ENCODE measurements around the gene RAB44. TPM values are rescaled to one million over a fixed set of nuclear protein-coding genes. Genes with fewer than 3 reads are reported as not detected.

RAB44 gene
- total and polyA plus RNA-seq, 2 of the 13 experiments (the other 11 are each of a cell fraction or from before 2014, with no cell fraction given): not detected

- TF ChIP-seq PBX2 (CRISPR knock-in tag; IDR thresholded peaks at IDR 0.05) (no peak), ZNF281 (CRISPR knock-in tag; IDR thresholded peaks at IDR 0.05; ENCODE audit: borderline replicate concordance) (no peak), ZMAT5 (CRISPR knock-in tag; IDR thresholded peaks at IDR 0.05; ENCODE audit: borderline replicate concordance, low read depth) (no peak), ZNF577 (CRISPR knock-in tag; IDR thresholded peaks at IDR 0.05; ENCODE audit: borderline replicate concordance, low read depth) (no peak), BORCS8-MEF2B (CRISPR knock-in tag; IDR thresholded peaks at IDR 0.05) (no peak)
Measured at GRCh38 chr6:36712816-36713215, 15.2 kb downstream of the RAB44 start (continued).

GRCh38 chr6:36713846-36714245 is 16.2 kb downstream of the RAB44 start:
- H3K27ac ChIP-seq (ENCODE audit: extremely low read length, insufficient read depth, low read length): no peak overlapping the region
- no peak overlapping the region for H3K4me2 ChIP-seq (ENCODE audit: low read depth, low read length)
- H3K36me3 ChIP-seq (replicated peaks in 1 of 2; ENCODE audit: control insufficient read depth in 1 of 2, insufficient read depth in 2 of 2, low read length in 2 of 2): no peaks in the 10 kb centered on the region
- H2AFZ ChIP-seq (ENCODE audit: low read length): no peak overlapping the region
- H3K9ac ChIP-seq (ENCODE audit: insufficient read depth, low read depth, low read length): no peak overlapping the region
- BruUV-seq (replicated peaks): no TSS peak
- H3K4me3 ChIP-seq (replicated peaks in 1 of 3; ENCODE audit: insufficient read depth in 1 of 3, low read depth in 2 of 3, low read length in 3 of 3): no peak overlapping the region
- no peak for DNase-seq (ENCODE audit: low spot score)
- ChIA-PET POLR2A (no interaction called here), CTCF (ENCODE audit: low intra/inter-chr PET ratio, low total read pairs) (no interaction called here)
- ATAC-seq: no peak
- intact Hi-C loops (cut with micrococcal nuclease; ENCODE audit: unreplicated experiment): no loop called here
- 28% methylated on average over 7 of the region's 8 CpGs for WGBS (ENCODE audit: low lambda C conversion rate)
- no peaks in the 10 kb centered on the region for H3K79me2 ChIP-seq (ENCODE audit: insufficient read depth, low read length)
- in situ Hi-C loops (cut with HindIII; ENCODE audit: extremely low pct_ligation_motif_present, low pct_unique_long_range_greater_than_20kb): no loop called here
- H4K20me1 ChIP-seq (ENCODE audit: insufficient read depth, low read length): no peaks in the 10 kb centered on the region
- FAIRE-seq: no peak
- no peaks in the 10 kb centered on the region for H3K9me3 ChIP-seq (ENCODE audit: low read length)
- H3K4me1 ChIP-seq (ENCODE audit: insufficient read depth, low read length): no peaks in the 10 kb centered on the region
- peaks cover 16 to 44% of the 10 kb centered on the region in 2 experiments for H3K27me3 ChIP-seq (ENCODE audit: control insufficient read depth in 1 of 2, insufficient read depth in 2 of 2, low read length in 2 of 2)
- TF ChIP-seq AHR (CRISPR knock-in tag; IDR thresholded peaks at IDR 0.05): no peak
- no peak for TF ChIP-seq ZNF550 (CRISPR knock-in tag; IDR thresholded peaks at IDR 0.05; ENCODE audit: borderline replicate concordance)
- no peak for TF ChIP-seq ZBTB14 (CRISPR knock-in tag; IDR thresholded peaks at IDR 0.05)
- no peak for TF ChIP-seq EED (CRISPR knock-in tag; IDR thresholded peaks at IDR 0.05)
- no peak for TF ChIP-seq MBD4 (IDR thresholded peaks at IDR 0.05; ENCODE audit: borderline replicate concordance, low read length)
- no peak for TF ChIP-seq ZBTB44 (CRISPR knock-in tag; IDR thresholded peaks at IDR 0.05)
- TF ChIP-seq MAFF (IDR thresholded peaks at IDR 0.05; ENCODE audit: low read depth, low read length): no peak
- TF ChIP-seq ATAD3A (CRISPR knock-in tag; IDR thresholded peaks at IDR 0.05): no peak
- TF ChIP-seq GATAD1 (CRISPR knock-in tag; IDR thresholded peaks at IDR 0.05): no peak
- TF ChIP-seq CENPX (CRISPR knock-in tag; IDR thresholded peaks at IDR 0.05): no peak
- no peak for TF ChIP-seq JUN (CRISPR knock-in tag; IDR thresholded peaks at IDR 0.05)
- no peak for TF ChIP-seq BORCS8-MEF2B (CRISPR knock-in tag; IDR thresholded peaks at IDR 0.05)
- TF ChIP-seq ZNF296 (CRISPR knock-in tag; conservative IDR thresholded peaks at IDR 0.05): no peak
- TF ChIP-seq PRMT3 (CRISPR knock-in tag; IDR thresholded peaks at IDR 0.05; ENCODE audit: borderline replicate concordance, low read depth): no peak
